Activated naive CD8-positive, alpha-beta T cell treated with anti-CD3 and anti-CD28 coated beads, Interleukin-2, amount 50 U/mL, for 16 hours (primary cell): ENCODE results near the gene TARDBP.
"Not testable (repeated sequence)": the region's sequence is repeated elsewhere in the genome, so short reads cannot be mapped to it uniquely, and the experiment has no call there.

Experiments used
- DNase-seq: peaks from one replicate; pipeline ENCODE4 v3.0.0-alpha.2; 2020; ENCODE audit warnings: low read depth, low spot score

TARDBP gene

GRCh38 chr1:11059968-11060830 is 47.7 kb downstream of the TARDBP start, which contains the start of gene SRM:
Gene SRM, minus strand, starts transcription at chr1:11060018. Its CDS starts 75 bp downstream, at chr1:11059943.
- DNase-seq, result peak; percentile 79

GRCh38 chr1:11061652-11062365 is 49.4 kb downstream of the TARDBP start:
- DNase-seq, result no peak

GRCh38 chr1:11062965-11063401 is 50.5 kb downstream of the TARDBP start:
- no peak for DNase-seq

GRCh38 chr1:11063937-11064537 is 51.6 kb downstream of the TARDBP start:
- not testable (repeated sequence) for DNase-seq

GRCh38 chr1:11064942-11065341 is 52.5 kb downstream of the TARDBP start:
- no peak for DNase-seq

- no peak for DNase-seq
Measured at GRCh38 chr1:11065796-11066195, 53.3 kb downstream of the TARDBP start.

GRCh38 chr1:11067716-11068599 is 55.5 kb downstream of the TARDBP start:
- DNase-seq, result no peak

GRCh38 chr1:11068600-11069473 is 56.4 kb downstream of the TARDBP start:
- DNase-seq, result no peak

- DNase-seq, result no peak
Measured at GRCh38 chr1:11070876-11071275, 58.4 kb downstream of the TARDBP start.

- no peak for DNase-seq
Measured at GRCh38 chr1:11071463-11072215, 59.2 kb downstream of the TARDBP start.

GRCh38 chr1:11072216-11072917 is 59.9 kb downstream of the TARDBP start:
- no peak for DNase-seq

GRCh38 chr1:11073398-11073797 is 60.9 kb downstream of the TARDBP start:
- DNase-seq, result not testable (repeated sequence)
